ENCODE results near the gene PAFAH1B1. TPM values are rescaled to one million over a fixed set of nuclear protein-coding genes. Genes with fewer than 3 reads are reported as not detected.

The PAFAH1B1 gene
- total RNA-seq, 1 experiment from 2014 or later = 66.4 TPM

DNA sequence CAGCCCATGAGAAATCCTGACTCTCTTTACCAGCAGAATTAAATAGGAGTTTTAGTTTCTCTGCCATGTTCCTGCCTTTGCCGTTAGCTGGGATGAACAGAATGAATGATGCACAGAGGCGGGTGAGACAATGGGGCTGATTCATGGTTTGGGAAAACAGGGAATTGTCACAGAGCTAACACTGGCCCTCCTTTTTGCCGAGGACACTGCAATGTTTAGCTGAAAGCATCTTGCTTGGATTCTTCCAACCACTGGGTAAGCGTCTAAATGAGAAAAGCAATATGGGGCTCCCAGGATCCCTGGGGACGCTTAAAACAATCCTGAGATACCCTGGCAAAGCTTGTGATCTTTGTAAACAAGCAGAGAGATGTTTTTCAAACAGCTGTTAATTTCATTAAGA lies 12.8 kb upstream of the PAFAH1B1 start:
- Histone ChIP-seq H3K9me3 (no peaks in the 10 kb centered on the region), H3K4me3 (no peak overlapping the region), H3K36me3 (no peaks in the 10 kb centered on the region), H3K27me3 (no peaks in the 10 kb centered on the region)
- no peak for DNase-seq

DNA sequence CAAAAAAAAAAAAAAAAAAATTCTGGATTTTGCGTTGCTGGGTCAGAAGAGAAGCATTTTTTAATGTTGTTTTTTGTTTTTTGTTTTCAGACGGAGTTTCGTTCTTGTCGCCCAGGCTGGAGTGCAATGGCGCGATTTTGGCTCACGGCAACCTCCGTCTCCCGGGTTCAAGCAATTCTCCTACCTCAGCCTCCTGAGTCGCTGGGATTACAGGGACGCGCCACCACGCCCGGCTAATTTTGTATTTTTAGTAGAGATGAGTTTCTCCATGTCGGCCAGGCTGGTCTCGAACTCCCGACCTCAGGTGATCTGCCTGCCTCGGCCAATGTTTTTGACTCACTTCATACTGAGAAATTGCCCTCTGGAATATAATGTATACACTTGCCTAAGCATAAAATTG lies 11.0 kb upstream of the PAFAH1B1 start:
- no peak for DNase-seq
- Histone ChIP-seq H3K27me3 (no peaks in the 10 kb centered on the region), H3K9me3 (no peaks in the 10 kb centered on the region), H3K4me3 (no peak overlapping the region), H3K36me3 (no peaks in the 10 kb centered on the region)

DNA sequence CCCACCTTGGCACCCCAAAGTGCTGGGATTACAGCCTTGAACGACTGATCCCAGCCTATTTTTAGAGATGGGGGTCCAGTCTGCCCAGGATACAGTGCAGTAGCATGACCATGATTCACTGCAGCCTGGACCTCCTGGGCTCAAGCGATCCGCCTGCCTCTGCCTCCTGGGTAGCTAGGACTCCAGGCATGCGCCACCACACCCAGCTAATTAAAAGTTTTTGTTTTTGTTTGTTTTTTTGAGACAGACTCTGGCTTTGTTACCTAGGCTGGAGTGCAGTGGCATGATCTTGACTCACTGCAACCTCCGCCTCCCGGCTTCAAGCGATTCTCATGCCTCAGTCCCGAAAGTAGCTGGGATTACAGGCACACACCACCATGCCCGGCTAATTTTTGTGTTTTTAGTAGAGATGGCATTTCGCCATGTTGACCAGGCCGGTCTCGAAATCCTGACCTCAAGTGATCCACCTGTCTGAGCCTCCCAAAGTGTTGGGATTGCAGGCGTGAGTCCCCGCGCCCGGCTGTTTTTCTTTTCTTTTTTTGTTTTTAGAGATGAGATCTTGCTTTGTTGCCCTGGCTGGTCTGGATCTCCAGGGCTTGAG lies 2.3 kb upstream of the PAFAH1B1 start:
- H3K36me3 ChIP-seq = 0 out of 2 replicates have a peak, but pooled peaks cover 2% of the 10 kb centered on the region
- no peak for DNase-seq
- no peaks in the 10 kb centered on the region for H3K9me3 ChIP-seq
- H3K4me3 ChIP-seq = no peak overlapping the region
- no peaks in the 10 kb centered on the region for H3K27me3 ChIP-seq

DNA sequence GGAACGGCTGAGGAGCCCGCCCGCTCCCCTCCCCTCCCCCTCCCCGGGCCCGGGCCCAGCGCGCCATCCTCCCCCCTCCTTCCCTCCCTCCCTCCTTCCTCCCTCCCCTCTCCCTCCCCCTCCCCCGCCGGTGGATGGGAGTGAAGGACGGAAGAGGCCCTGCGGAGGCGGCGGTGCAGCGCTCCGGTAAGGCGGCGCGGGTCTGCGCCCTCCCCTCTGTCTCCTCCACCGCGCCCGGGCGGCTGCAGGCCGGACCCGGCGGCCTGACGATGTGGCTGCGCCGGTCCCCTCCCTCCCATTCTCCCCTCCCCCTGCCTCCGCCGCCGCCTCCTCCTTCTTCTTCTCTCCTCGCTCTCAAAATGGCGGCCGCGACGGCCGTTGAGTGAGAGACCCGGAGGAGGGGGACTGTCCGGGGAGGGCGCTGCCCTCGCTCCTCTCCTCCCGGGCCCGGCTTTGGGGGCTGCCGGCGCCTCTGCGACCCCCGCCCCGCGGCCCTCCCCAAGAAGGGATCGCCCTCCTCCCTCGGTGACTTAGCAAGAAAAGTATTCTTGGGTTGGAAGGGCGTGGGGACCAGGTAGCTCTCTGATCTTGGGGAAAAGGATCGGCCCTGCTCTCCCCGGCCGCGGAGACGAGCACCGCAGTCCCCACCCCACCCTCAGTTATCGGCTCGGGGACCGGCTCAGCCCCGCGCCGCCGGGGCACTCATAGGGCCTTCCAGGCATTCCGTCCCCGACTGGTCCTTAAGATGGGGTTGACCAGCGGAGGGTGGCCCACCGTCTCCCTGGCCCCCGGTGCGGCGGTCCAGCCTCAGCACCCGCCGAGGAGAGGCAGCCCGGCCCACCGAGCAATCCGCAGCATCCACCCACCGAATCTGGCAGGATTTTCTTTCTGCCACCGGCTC lies 617 bp downstream of the PAFAH1B1 start:
- 0 out of 2 replicates have a peak, but pooled peaks cover 2% of the 10 kb centered on the region for H3K36me3 ChIP-seq
- peak; percentile 64 for DNase-seq
- H3K4me3 ChIP-seq = peak overlapping the region; percentile 91
- no peaks in the 10 kb centered on the region for H3K9me3 ChIP-seq
- no peaks in the 10 kb centered on the region for H3K27me3 ChIP-seq

DNA sequence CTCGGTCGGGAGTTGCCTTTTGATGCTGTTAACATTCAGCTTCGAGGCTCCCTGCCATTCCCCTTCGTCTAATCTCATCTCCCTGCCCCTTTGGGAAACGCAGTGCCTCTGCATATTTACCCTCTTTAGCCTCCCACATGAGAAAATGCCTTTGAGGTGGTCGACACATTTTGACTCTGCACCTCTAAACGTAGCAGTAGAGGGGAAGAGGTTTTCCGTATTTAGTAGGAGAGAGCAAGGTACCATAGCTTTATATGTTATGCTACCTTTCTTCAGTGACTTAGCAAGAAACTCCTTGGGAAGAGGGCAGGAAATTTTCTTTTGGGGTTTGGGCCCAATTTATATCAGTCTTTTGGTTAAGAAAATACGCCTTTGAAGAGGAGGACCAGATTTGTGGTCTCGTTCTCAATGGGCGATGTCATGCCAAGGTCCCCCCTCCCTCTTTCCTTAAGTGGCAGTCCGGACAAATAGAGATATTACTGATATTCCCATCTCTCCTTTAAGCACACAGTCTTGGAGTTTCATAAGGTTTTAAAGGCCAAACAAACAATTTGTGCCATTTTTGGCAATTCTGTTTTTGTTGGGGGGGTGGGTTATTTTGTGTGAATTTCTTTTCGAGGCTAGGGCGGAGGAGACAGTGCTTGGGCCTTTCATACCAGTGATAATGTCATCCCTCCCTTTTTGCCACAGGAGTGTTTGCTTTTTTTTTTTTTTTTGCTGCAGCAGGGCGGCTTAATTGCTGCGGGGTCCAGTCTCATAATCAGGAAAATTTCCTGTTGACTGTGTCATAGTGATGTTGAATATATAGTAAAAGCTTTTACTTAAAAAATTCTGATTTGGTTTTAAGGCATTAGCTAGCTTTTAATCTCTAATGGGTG lies 1.5 kb downstream of the PAFAH1B1 start:
- Histone ChIP-seq H3K4me3 (peak overlapping the region; percentile 91), H3K36me3 (0 out of 2 replicates have a peak, but pooled peaks cover 2% of the 10 kb centered on the region), H3K27me3 (no peaks in the 10 kb centered on the region), H3K9me3 (no peaks in the 10 kb centered on the region)
- DNase-seq = no peak

DNA sequence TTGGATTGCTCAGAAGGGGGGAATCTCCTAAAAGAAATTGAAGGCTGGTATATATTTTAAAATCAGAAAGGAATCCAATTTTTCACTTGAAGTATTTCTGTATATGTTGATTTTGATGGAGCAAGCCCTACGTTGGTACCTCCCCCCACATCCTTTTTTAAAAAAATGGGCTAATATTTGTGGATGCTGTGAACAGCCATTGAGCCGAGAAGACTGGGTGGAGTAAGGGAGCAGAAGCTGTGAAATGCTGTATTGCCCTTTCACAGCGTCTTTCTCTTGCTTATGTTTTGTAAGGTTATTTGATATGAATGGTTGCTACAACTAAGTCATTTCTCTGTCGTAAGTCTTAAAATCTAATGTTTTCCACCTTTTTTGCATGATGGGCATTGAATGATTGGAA lies 2.3 kb downstream of the PAFAH1B1 start:
- H3K9me3 ChIP-seq = no peaks in the 10 kb centered on the region
- no peak for DNase-seq
- no peaks in the 10 kb centered on the region for H3K27me3 ChIP-seq
- H3K36me3 ChIP-seq = 0 out of 2 replicates have a peak, but pooled peaks cover 2% of the 10 kb centered on the region
- peak overlapping the region; percentile 91 for H3K4me3 ChIP-seq

DNA sequence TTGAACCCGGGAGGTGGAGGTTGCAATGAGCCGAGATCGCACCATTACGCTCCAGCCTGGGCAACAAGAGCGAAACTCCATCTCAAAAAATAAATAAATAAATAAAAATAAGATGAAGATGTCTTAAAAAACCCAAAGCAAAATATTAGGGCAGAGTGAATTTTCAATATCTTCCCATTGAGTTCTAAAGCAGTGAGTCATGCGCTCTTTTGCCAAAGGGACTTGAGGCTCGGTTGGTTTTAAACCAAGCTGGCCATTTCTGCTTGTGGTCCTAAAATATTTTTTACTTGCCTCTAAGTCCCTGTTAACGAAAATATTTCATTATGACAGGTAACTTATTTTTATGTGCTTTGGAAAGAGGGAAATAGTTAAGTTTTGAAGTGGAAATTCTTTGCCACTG lies 4.7 kb downstream of the PAFAH1B1 start:
- peak; percentile 36 for DNase-seq
- Histone ChIP-seq H3K4me3 (no peak overlapping the region), H3K9me3 (no peaks in the 10 kb centered on the region), H3K27me3 (no peaks in the 10 kb centered on the region), H3K36me3 (0 out of 2 replicates have a peak, but pooled peaks cover 2% of the 10 kb centered on the region)

DNA sequence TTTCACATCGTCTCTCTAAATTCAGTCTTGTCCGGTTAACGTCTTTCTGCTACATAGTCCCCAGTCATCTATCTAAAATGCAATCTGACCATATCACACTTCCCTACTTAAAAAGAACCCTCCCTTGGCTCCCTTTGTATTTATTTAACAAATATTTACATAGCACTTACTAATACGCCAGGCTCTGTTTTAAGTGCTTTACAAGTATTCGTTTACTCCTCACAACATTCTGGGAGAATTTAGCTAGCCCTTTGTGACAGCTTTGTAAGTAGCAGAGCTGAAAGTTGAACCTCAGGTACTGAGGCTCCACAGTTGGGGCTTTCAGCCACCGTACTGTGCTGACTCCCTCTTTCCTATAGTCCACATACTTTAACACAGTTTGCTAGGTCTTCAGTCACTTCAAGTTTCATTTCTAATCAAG lies 9.2 kb downstream of the PAFAH1B1 start:
- H3K27me3 ChIP-seq = no peaks in the 10 kb centered on the region
- H3K4me3 ChIP-seq = no peak overlapping the region
- no peak for DNase-seq
- H3K36me3 ChIP-seq = peaks cover 8% of the 10 kb centered on the region
- H3K9me3 ChIP-seq = no peaks in the 10 kb centered on the region

DNA sequence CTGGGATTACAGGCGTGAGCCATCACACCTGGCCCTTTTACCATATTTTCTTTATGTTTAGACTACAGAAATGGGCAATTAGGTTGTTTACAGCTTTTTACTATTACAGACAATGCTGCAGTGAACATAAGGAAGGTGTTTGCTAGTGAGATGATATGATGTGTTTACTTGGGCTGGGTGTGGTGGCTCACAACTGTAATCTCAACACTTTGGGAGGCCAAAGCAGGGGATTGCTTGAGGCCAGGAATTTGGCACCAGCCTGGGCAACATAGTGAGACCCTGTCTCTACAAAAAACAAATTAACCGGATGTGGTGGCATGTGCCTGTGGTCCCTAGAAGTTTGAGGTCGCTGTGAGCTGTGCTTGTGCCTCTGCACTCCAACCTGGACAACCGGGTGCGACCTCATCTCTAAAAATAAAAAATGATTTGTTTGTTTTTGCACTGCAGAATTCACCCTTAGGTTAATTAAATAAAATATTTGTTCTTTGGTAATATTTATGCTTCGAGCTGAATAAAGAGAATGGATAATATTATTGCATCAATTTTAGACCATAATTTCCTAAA lies 15.0 kb downstream of the PAFAH1B1 start:
- Histone ChIP-seq H3K36me3 (peaks cover 8% of the 10 kb centered on the region), H3K9me3 (no peaks in the 10 kb centered on the region), H3K4me3 (no peak overlapping the region), H3K27me3 (no peaks in the 10 kb centered on the region)
- DNase-seq = no peak

DNA sequence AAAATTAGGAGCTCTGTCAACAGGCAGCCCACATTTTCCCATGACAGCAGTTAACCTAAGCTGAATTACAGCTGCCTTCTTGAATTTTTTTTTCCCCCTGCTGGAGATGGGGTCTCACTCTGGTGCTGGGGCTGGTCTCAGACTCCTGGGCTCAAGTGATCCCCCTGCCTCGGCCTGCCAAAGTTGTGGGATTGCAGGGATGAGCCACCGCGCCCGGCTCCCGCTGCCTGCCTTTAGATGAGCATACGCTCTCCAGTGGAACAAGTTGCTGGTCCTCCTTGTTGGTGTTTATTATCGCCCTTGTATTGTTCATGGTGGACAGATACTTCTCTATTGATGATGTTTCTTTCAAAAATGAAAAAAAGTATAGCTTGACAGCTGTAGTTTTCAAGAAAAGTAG lies 15.6 kb downstream of the PAFAH1B1 start:
- peaks cover 7% of the 10 kb centered on the region for H3K36me3 ChIP-seq

DNA sequence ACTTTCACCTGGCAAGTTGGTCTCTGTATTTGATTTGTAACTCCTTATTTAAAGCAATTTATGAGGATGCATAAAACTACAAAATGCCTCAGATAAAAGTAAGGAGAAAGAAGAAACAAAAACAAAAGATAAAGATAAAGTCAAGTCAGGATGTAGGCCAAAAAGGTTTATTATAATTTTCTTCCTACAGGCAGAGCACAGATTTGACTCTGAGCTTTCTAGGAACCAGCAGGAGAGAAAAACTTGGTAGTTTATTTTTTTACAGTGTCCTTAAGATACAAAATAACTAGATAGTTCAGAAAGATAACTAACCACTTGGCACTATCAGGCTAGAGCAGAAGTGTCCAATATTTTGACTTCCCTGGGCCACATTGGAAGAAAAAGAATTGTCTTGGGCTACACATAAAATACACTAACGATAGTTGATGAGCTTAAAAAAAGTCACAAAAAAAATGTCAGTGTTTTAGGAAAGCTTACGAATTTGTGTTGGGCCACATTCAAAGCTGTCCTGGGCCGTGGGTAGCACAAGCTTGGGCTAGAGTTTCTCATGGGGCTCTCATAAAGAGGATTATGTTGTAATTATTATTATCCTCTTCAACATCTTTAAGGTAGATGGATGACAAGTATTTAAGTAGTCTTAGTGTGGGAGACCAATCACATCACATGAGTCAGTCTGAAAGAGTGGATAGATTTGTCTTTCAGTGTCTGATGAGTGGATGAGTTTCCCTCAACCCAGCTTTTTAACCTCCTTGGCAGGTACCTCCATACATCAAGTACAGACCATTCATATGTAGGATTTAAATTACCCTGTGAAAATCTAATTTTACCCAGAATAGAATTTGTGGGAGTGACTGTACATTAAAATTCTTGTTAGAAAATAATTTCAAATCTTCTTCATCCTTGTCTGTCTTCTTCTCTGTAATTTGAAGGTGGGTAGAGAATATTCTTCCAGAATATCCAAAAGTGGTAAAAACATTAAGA lies 17.0 kb downstream of the PAFAH1B1 start:
- H3K4me3 ChIP-seq = no peak overlapping the region
- H3K36me3 ChIP-seq = no peaks in the 10 kb centered on the region; the same call in 1 of the 2 replicates
- no peak for DNase-seq
- H3K27me3 ChIP-seq = no peaks in the 10 kb centered on the region
- no peaks in the 10 kb centered on the region for H3K9me3 ChIP-seq

More for the DNA sequence above, 15.6 kb downstream of the PAFAH1B1 start:
- no peaks in the 10 kb centered on the region for H3K9me3 ChIP-seq
- no peaks in the 10 kb centered on the region for H3K27me3 ChIP-seq
- no peak for DNase-seq
- H3K4me3 ChIP-seq = no peak overlapping the region

DNA sequence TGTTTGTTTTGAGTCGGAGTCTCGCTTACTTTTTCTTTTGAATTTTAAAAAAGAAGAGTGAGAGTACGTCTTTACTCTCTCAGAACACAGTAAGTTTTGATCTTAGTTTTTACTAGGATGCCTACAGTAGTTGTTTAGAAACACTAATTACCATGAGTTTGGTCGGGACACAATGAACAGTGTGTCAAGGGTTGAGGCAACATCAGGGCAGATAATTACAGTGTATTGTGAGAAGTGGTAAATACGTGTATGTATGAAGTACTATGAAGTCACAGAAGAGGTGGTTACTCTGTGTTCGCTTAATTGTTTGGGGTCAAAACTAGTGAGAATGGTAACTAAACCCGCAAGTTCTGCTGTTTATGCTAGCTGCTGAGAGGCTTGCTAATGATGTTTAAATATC lies 18.2 kb downstream of the PAFAH1B1 start:
- peaks cover 6% of the 10 kb centered on the region for H3K36me3 ChIP-seq
- H3K9me3 ChIP-seq = no peaks in the 10 kb centered on the region
- H3K27me3 ChIP-seq = no peaks in the 10 kb centered on the region
- no peak for DNase-seq
- H3K4me3 ChIP-seq = no peak overlapping the region

DNA sequence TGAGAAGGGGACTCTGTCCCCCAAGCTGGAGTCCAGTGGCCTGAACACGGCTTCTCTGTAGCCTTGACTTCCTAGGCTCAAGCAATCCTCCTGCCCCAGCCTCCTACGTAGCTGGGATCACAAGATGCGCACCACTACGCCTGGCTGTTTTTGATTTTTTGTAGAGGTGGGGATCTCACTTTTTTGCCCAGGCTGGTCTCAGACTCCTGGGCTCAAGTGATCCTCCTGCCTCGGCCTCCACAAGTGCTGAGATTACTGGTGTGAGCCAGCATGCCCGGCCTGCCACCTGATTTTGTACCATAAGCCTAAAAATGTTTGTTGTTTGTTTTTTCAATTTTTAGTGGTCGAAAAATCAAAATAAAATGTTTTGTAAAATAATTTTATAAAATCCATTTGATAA lies 19.2 kb downstream of the PAFAH1B1 start:
- DNase-seq = no peak
- Histone ChIP-seq H3K27me3 (no peaks in the 10 kb centered on the region), H3K9me3 (no peaks in the 10 kb centered on the region), H3K4me3 (no peak overlapping the region), H3K36me3 (peaks cover 6% of the 10 kb centered on the region)

DNA sequence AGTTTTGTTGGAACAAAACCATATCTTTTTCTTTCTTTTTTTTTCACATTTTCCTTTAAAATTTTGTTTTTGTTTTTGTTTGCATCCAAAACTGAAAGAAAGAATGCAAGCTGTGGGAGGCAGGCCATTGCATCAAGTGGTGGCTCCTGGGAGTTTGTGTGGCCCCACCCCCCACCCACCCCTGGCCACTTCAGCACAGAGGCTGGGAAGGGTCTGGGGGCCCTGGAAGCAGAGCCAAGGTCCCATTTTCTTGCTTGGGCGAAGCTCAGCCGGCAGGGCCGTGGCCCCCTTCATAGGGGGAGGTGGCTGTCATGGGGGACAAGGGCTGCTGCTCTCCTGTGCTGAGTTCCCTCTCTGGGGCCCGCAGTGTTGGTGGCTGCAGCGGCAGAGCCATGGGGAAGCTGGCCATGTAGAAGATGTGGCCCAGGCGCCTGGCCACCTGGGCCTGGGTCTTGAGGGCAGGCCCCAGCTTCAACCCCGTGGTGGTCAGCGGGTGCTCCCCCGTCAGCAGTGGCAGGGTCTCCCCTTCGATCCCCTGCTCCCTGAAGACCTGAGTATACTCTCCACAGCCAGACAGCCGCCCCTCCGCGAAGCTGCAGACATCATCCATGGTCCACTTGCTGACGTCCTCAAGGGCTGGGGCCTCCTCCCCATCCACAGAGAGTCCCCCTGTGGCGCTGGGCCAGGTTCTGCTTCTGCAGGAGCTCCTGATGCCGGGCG lies 19.8 kb downstream of the PAFAH1B1 start:
- H3K4me3 ChIP-seq = no peak overlapping the region
- H3K36me3 ChIP-seq = peaks cover 6% of the 10 kb centered on the region
- no peaks in the 10 kb centered on the region for H3K9me3 ChIP-seq
- no peaks in the 10 kb centered on the region for H3K27me3 ChIP-seq
- no peak for DNase-seq

DNA sequence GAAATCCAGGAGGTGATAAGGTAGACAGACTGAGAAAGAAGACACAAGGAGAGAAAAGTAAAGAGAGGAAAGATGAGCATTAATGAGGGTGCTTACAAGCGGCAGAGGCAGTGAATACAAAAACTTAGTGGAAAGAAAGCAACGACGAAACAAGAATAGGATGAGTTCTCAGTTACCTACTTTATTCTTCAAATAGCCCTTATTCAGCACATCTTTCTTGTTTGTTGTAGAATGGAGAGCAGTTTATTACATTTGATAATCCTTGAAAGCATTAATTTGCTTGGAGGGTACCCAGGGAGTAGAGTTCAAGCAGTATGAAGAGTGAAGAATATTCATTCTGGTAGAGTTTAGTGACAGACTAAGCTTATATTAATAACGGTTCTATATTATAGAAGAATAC lies 22.4 kb downstream of the PAFAH1B1 start:
- Histone ChIP-seq H3K36me3 (peaks cover 6% of the 10 kb centered on the region), H3K27me3 (no peaks in the 10 kb centered on the region), H3K4me3 (no peak overlapping the region), H3K9me3 (no peaks in the 10 kb centered on the region)
- no peak for DNase-seq

Measured in MG63 (cell line).